ENCODE measurements around the gene ZNF667.
A peak's percentile ranks its signal among the peaks of the same experiment; 100 is the strongest.

Gene ZNF667

GRCh38 chr19:56507446-56508289 is 30.5 kb upstream of the ZNF667 start, which contains the start of gene ZNF471 (continued):
- TF ChIP-seq ZBTB49 (tag by site-specific recombination; IDR thresholded peaks at IDR 0.05; ENCODE audit: low read depth) (no peak), SP3 (tag by site-specific recombination; IDR thresholded peaks at IDR 0.05) (peak; percentile 96), ZNF362 (tag by site-specific recombination; IDR thresholded peaks at IDR 0.05) (no peak), ZNF561 (tag by site-specific recombination; IDR thresholded peaks at IDR 0.05; ENCODE audit: borderline replicate concordance) (0 out of 2 replicates have a peak, but pooled peaks have one; percentile 44), BCL11B (tag by site-specific recombination; IDR thresholded peaks at IDR 0.05; ENCODE audit: low read depth) (no peak), KLF7 (tag by site-specific recombination; IDR thresholded peaks at IDR 0.05; ENCODE audit: borderline replicate concordance) (0 out of 2 replicates have a peak, but pooled peaks have one; percentile 78), PRDM6 (tag by site-specific recombination; IDR thresholded peaks at IDR 0.05) (no peak), SETDB1 (IDR thresholded peaks at IDR 0.05; ENCODE audit: insufficient read length, low read length) (peak; percentile 71), YY2 (tag by site-specific recombination; IDR thresholded peaks at IDR 0.05) (peak; percentile 55; the same call in 1 of the 2 replicates), ZBTB8A (tag by site-specific recombination; IDR thresholded peaks at IDR 0.05) (peak; percentile 92), ZNF10 (tag by site-specific recombination; IDR thresholded peaks at IDR 0.05) (no peak), GLIS2 (tag by site-specific recombination; IDR thresholded peaks at IDR 0.05) (peak; percentile 79), ZNF747 (tag by site-specific recombination; IDR thresholded peaks at IDR 0.05) (no peak), ZNF610 (tag by site-specific recombination; IDR thresholded peaks at IDR 0.05; ENCODE audit: borderline replicate concordance) (no peak; the same call in 1 of the 2 replicates), ZNF571 (tag by site-specific recombination; IDR thresholded peaks at IDR 0.05) (no peak), ZNF555 (tag by site-specific recombination; conservative IDR thresholded peaks at IDR 0.05) (no peak), ZNF76 (tag by site-specific recombination; IDR thresholded peaks at IDR 0.05; ENCODE audit: borderline replicate concordance, low read depth) (peak; percentile 93), GLIS1 (tag by site-specific recombination; IDR thresholded peaks at IDR 0.05) (peak; percentile 70), ZNF768 (tag by site-specific recombination; IDR thresholded peaks at IDR 0.05) (no peak), ZNF2 (tag by site-specific recombination; IDR thresholded peaks at IDR 0.05) (peak; percentile 37; the same call in 1 of the 2 replicates), ZFP37 (tag by site-specific recombination; IDR thresholded peaks at IDR 0.05) (0 out of 2 replicates have a peak, but pooled peaks have one; percentile 79), SCRT1 (tag by site-specific recombination; IDR thresholded peaks at IDR 0.05; ENCODE audit: borderline replicate concordance) (no peak), ZIC2 (tag by site-specific recombination; IDR thresholded peaks at IDR 0.05) (peak; percentile 53), ZNF600 (tag by site-specific recombination; IDR thresholded peaks at IDR 0.05) (no peak), PATZ1 (tag by site-specific recombination; IDR thresholded peaks at IDR 0.05) (peak; percentile 65), GLI2 (tag by site-specific recombination; IDR thresholded peaks at IDR 0.05; ENCODE audit: borderline replicate concordance, low read depth) (no peak), ZFP69B (tag by site-specific recombination; IDR thresholded peaks at IDR 0.05) (peak; percentile 34; the same call in 1 of the 2 replicates), ZNF473 (tag by site-specific recombination; IDR thresholded peaks at IDR 0.05) (no peak), ZNF335 (tag by site-specific recombination; conservative IDR thresholded peaks at IDR 0.05) (peak; percentile 100), ZNF169 (tag by site-specific recombination; IDR thresholded peaks at IDR 0.05) (peak; percentile 81; the same call in 1 of the 2 replicates)
- TF ChIP-seq, protein P1, sequence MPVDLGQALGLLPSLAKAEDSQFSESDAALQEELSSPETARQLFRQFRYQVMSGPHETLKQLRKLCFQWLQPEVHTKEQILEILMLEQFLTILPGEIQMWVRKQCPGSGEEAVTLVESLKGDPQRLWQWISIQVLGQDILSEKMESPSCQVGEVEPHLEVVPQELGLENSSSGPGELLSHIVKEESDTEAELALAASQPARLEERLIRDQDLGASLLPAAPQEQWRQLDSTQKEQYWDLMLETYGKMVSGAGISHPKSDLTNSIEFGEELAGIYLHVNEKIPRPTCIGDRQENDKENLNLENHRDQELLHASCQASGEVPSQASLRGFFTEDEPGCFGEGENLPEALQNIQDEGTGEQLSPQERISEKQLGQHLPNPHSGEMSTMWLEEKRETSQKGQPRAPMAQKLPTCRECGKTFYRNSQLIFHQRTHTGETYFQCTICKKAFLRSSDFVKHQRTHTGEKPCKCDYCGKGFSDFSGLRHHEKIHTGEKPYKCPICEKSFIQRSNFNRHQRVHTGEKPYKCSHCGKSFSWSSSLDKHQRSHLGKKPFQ (tag by site-specific recombination; IDR thresholded peaks at IDR 0.05): 0 out of 2 replicates have a peak, but pooled peaks have one; percentile 31

Data from HEK293 (cell line).